GM18951 (cell line): ENCODE measurements around the gene NCS1.
"Not testable (repeated sequence)": the region's sequence is repeated elsewhere in the genome, so short reads cannot be mapped to it uniquely, and the experiment has no call there.

Source experiments
- POLR2A ChIP-seq: IDR thresholded peaks from 4 replicates; pipeline ENCODE4 v1.6.1; 2011; ENCODE audit warnings: mild to moderate bottlenecking; ENCODE audit not compliant: insufficient read length, insufficient read depth; ENCODE audit errors: extremely low read depth
- in situ Hi-C: fragments of 300-500 bp; cut with MboI; formaldehyde crosslinking; loops from one replicate; pipeline ENCODE4 v1.12.0; 2022; ENCODE audit warnings: low sequenced_read_pairs, mixed read lengths, inconsistent platforms; ENCODE audit not compliant: unreplicated experiment

Gene NCS1

GRCh38 chr9:130262061-130262745 is 90.0 kb downstream of the NCS1 start:
- in situ Hi-C loops = no loop called here

GRCh38 chr9:130262771-130263170 is 90.6 kb downstream of the NCS1 start:
- in situ Hi-C loops = no loop called here
- TF ChIP-seq POLR2A = no peak

More at GRCh38 chr9:130262061-130262745, 90.0 kb downstream of the NCS1 start:
- TF ChIP-seq POLR2A = no peak

- no peak for TF ChIP-seq POLR2A
- in situ Hi-C loops = no loop called here
Measured at GRCh38 chr9:130263601-130264413, 91.6 kb downstream of the NCS1 start.

GRCh38 chr9:130264414-130265350 is 92.5 kb downstream of the NCS1 start:
- in situ Hi-C loops = no loop called here
- TF ChIP-seq POLR2A = no peak

- no peak for TF ChIP-seq POLR2A
- in situ Hi-C loops = no loop called here
Measured at GRCh38 chr9:130265431-130266235, 93.4 kb downstream of the NCS1 start, which contains the start of gene HMCN2. Gene HMCN2 (plus strand): TSS chr9:130265760. CDS start chr9:130265879, 119 bp downstream.

- in situ Hi-C loops = no loop called here
- TF ChIP-seq POLR2A = no peak
Measured at GRCh38 chr9:130266236-130267098, 94.3 kb downstream of the NCS1 start.

GRCh38 chr9:130267930-130268329 is 95.7 kb downstream of the NCS1 start:
- no peak for TF ChIP-seq POLR2A
- in situ Hi-C loops = no loop called here

GRCh38 chr9:130268521-130269211 is 96.5 kb downstream of the NCS1 start:
- in situ Hi-C loops = no loop called here
- TF ChIP-seq POLR2A = no peak

- TF ChIP-seq POLR2A = no peak
- in situ Hi-C loops = no loop called here
Measured at GRCh38 chr9:130271473-130271872, 99.3 kb downstream of the NCS1 start.

GRCh38 chr9:130275156-130275555 is 103.0 kb downstream of the NCS1 start:
- TF ChIP-seq POLR2A = no peak
- in situ Hi-C loops = no loop called here

- no peak for TF ChIP-seq POLR2A
- in situ Hi-C loops = no loop called here
Measured at GRCh38 chr9:130276121-130276520, 103.9 kb downstream of the NCS1 start.

- in situ Hi-C loops = no loop called here
- TF ChIP-seq POLR2A = no peak
Measured at GRCh38 chr9:130276955-130277354, 104.8 kb downstream of the NCS1 start.

GRCh38 chr9:130277525-130277924 is 105.3 kb downstream of the NCS1 start:
- in situ Hi-C loops = not testable (repeated sequence)
